Neutrophil (primary cell): ENCODE measurements around the gene BOD1L2.

ENCODE experiments used
- H3K27ac ChIP-seq: fragments of 200-600 bp; sonication (generic); 2 replicates; pipeline ENCODE4 v1.5.1; 2016; ENCODE audit warnings: mild to moderate bottlenecking, moderate library complexity
- H3K27me3 ChIP-seq: fragments of 200-600 bp; sonication (generic); 2 replicates; pipeline ENCODE4 v1.6.0; 2016; ENCODE audit warnings: mild to moderate bottlenecking
- H3K36me3 ChIP-seq: fragments of 200-600 bp; sonication (generic); 2 replicates; pipeline ENCODE4 v1.5.1; 2017
- H3K4me1 ChIP-seq, 2 experiments: fragments of 200-600 bp in 1 of 2; sonication (generic) in 1 of 2; 1 replicate in 1 of 2; 2 replicates in 1 of 2; pipeline versions ENCODE4 v1.5.1 to v1.6.1; 2013 to 2016; ENCODE audit warnings: low read depth in 1 of 2, low read length in 1 of 2, mild to moderate bottlenecking in 1 of 2, moderate library complexity in 1 of 2; ENCODE audit not compliant: control insufficient read depth in 1 of 2, insufficient read depth in 1 of 2
- H3K4me3 ChIP-seq, 2 experiments: fragments of 200-600 bp in 1 of 2; sonication (generic) in 1 of 2; 1 replicate in 1 of 2; 2 replicates in 1 of 2; pipeline ENCODE4 v1.5.1; 2013 to 2016; ENCODE audit warnings: low read depth in 1 of 2, low read length in 1 of 2, mild to moderate bottlenecking in 1 of 2, moderate library complexity in 1 of 2
- H3K9me3 ChIP-seq: fragments of 200-600 bp; sonication (generic); 2 replicates; pipeline ENCODE4 v1.5.1; 2016
- CTCF ChIP-seq: fragments of 200-600 bp; sonication (generic); IDR thresholded peaks from 2 replicates; pipeline ENCODE4 v1.5.1; 2016; ENCODE audit warnings: antibody characterized with exemption

The BOD1L2 gene

GRCh38 chr18:57175532-57175931 is 28.6 kb downstream of the BOD1L2 start:
- no peak overlapping the region for H3K4me3 ChIP-seq
- H3K9me3 ChIP-seq: no peaks in the 10 kb centered on the region
- H3K27me3 ChIP-seq: no peaks in the 10 kb centered on the region
- H3K4me1 ChIP-seq: no peaks in the 10 kb centered on the region
- no peak overlapping the region for H3K27ac ChIP-seq
- TF ChIP-seq CTCF: no peak
- no peaks in the 10 kb centered on the region for H3K36me3 ChIP-seq

GRCh38 chr18:57185434-57185833 is 38.5 kb downstream of the BOD1L2 start:
- no peak for TF ChIP-seq CTCF
- Histone ChIP-seq H3K4me1 (no peaks in the 10 kb centered on the region), H3K27me3 (no peaks in the 10 kb centered on the region), H3K4me3 (no peak overlapping the region), H3K9me3 (no peaks in the 10 kb centered on the region), H3K27ac (no peak overlapping the region), H3K36me3 (no peaks in the 10 kb centered on the region)

- no peaks in the 10 kb centered on the region for H3K27me3 ChIP-seq
- no peaks in the 10 kb centered on the region for H3K4me1 ChIP-seq
- no peak overlapping the region for H3K4me3 ChIP-seq
- H3K36me3 ChIP-seq: no peaks in the 10 kb centered on the region
- H3K27ac ChIP-seq: no peak overlapping the region
- H3K9me3 ChIP-seq: no peaks in the 10 kb centered on the region
- no peak for TF ChIP-seq CTCF
Measured at GRCh38 chr18:57188851-57189557, 42.1 kb downstream of the BOD1L2 start.

GRCh38 chr18:57190026-57190425 is 43.1 kb downstream of the BOD1L2 start:
- H3K4me1 ChIP-seq: no peaks in the 10 kb centered on the region
- TF ChIP-seq CTCF: no peak
- no peaks in the 10 kb centered on the region for H3K27me3 ChIP-seq
- no peak overlapping the region for H3K27ac ChIP-seq
- H3K9me3 ChIP-seq: no peaks in the 10 kb centered on the region
- H3K36me3 ChIP-seq: no peaks in the 10 kb centered on the region
- H3K4me3 ChIP-seq: no peak overlapping the region

- no peak for TF ChIP-seq CTCF
- no peak overlapping the region for H3K4me3 ChIP-seq
- no peaks in the 10 kb centered on the region for H3K4me1 ChIP-seq
Measured at GRCh38 chr18:57194070-57194469, 47.2 kb downstream of the BOD1L2 start.

GRCh38 chr18:57194622-57195021 is 47.7 kb downstream of the BOD1L2 start:
- Histone ChIP-seq H3K4me1 (no peaks in the 10 kb centered on the region), H3K9me3 (no peaks in the 10 kb centered on the region), H3K4me3 (no peak overlapping the region), H3K27ac (no peak overlapping the region), H3K27me3 (no peaks in the 10 kb centered on the region), H3K36me3 (no peaks in the 10 kb centered on the region)
- TF ChIP-seq CTCF: no peak

More at GRCh38 chr18:57194070-57194469, 47.2 kb downstream of the BOD1L2 start:
- H3K36me3 ChIP-seq: no peaks in the 10 kb centered on the region
- no peak overlapping the region for H3K27ac ChIP-seq
- no peaks in the 10 kb centered on the region for H3K27me3 ChIP-seq
- H3K9me3 ChIP-seq: no peaks in the 10 kb centered on the region
